ENCODE data around the gene MLXIP. TPM values are rescaled to one million over a fixed set of nuclear protein-coding genes. Genes with fewer than 3 reads are reported as not detected.

The MLXIP gene
- total and polyA plus RNA-seq, 4 donors, result 29.1 to 58.8 (median 38.8) TPM

DNA sequence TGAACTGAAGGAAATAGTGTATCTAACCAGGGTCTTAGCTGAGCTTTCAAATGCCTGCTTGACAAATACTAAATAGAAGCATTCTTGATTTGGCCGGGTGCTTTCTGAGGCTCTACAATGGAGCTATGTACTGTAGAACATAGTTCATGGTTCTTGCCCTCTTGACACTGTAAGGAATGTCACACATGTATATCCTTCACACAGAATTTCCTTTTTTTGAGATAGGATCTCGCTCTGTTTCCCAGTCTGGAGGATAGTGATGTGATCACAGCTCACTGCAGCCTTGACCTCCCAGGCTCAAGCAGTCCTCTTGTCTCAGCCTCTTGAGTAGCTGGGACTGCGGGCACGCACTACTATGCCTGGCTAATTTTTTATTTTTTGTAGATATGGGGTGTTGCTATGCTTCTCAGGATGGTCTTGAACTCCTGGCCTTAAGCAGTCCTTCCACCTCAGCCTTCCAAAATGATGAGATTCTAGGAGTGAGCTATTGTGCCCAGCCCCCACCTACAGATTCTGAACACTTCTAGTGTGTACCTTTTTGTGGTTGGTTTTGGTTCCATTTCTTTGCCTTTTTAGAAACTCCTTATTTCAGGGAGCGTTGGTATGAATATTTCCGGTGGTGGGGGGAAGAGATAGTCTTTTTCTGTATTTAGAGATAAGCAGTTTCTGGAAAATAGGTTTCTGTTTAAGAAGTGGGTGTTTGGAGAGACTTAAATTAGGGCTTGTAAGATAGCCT lies 4.2 kb downstream of the MLXIP start:
- peak in 1 of 3 donors; percentile 47 for DNase-seq
- H3K4me1 ChIP-seq (ENCODE audit: control insufficient read depth in 5 of 5, insufficient read depth in 5 of 5, low read length in 5 of 5), result peaks cover 15 to 64% (median 29%) of the 10 kb centered on the region in 5 donors
- H3K9ac ChIP-seq (ENCODE audit: insufficient read depth in 1 of 2, low read length in 2 of 2), result peak overlapping the region in 1 of 2 donors; percentile 57
- H3K36me3 ChIP-seq (ENCODE audit: control insufficient read depth in 4 of 4, insufficient read depth in 4 of 4, low read length in 4 of 4), result peaks cover 0 to 28% (median 21%) of the 10 kb centered on the region in 4 donors
- WGBS, 2 donors, result 31 to 34% methylated on average over 6 of the region's 6 CpGs
- H3K9me3 ChIP-seq (ENCODE audit: control insufficient read depth in 4 of 4, insufficient read depth in 3 of 4, low read length in 3 of 4), result no peaks in the 10 kb centered on the region
- no peaks in the 10 kb centered on the region for H3K27me3 ChIP-seq (ENCODE audit: control insufficient read depth in 3 of 3, insufficient read depth in 3 of 3, low read length in 2 of 3)
- no peak for ATAC-seq (ENCODE audit: insufficient read depth, low FRiP score)
- no peak overlapping the region for H3K4me3 ChIP-seq
- TF ChIP-seq, protein P1, sequence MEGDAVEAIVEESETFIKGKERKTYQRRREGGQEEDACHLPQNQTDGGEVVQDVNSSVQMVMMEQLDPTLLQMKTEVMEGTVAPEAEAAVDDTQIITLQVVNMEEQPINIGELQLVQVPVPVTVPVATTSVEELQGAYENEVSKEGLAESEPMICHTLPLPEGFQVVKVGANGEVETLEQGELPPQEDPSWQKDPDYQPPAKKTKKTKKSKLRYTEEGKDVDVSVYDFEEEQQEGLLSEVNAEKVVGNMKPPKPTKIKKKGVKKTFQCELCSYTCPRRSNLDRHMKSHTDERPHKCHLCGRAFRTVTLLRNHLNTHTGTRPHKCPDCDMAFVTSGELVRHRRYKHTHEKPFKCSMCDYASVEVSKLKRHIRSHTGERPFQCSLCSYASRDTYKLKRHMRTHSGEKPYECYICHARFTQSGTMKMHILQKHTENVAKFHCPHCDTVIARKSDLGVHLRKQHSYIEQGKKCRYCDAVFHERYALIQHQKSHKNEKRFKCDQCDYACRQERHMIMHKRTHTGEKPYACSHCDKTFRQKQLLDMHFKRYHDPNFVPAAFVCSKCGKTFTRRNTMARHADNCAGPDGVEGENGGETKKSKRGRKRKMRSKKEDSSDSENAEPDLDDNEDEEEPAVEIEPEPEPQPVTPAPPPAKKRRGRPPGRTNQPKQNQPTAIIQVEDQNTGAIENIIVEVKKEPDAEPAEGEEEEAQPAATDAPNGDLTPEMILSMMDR (IDR thresholded peaks at IDR 0.05; ENCODE audit: control extremely low read depth, extremely low read depth), result no peak
- peak overlapping the region; percentile 68 to 92 for H3K27ac ChIP-seq (ENCODE audit: low read depth in 1 of 2, low read length in 1 of 2)

DNA sequence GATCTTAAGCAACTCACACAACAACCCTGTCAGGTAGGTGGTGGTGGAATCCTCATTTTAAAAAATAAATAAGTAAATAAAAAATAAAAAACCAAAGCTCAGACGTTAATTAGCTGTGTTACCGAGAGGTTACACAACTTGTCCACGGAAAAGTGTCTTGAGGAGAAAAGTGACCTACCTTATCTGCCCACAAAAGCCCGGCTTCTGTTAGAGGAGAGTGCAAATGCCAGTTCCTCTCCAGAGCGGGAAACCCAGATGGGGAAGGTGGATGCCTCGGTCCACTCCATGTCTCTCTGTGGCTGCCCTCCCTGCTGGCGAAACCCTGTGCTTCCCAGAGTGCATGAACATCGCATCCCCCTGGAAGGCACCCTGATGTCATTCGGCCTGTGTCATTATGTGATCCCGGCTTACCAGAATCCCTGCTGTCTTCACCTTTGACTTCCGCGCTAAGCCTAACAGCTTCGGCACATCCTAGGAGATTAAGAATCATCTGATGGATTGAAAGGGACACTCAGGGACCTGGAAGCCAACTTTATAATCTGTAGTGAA lies 6.4 kb downstream of the MLXIP start:
- TF ChIP-seq, protein P1 (IDR thresholded peaks at IDR 0.05; ENCODE audit: control extremely low read depth, extremely low read depth), result no peak
- 65 to 86% methylated on average over 13 of the region's 13 CpGs for WGBS, 2 donors
- Histone ChIP-seq H3K4me1 (ENCODE audit: control insufficient read depth in 5 of 5, insufficient read depth in 5 of 5, low read length in 5 of 5) (peaks cover 20 to 72% (median 29%) of the 10 kb centered on the region in 5 donors), H3K27me3 (ENCODE audit: control insufficient read depth in 3 of 3, insufficient read depth in 3 of 3, low read length in 2 of 3) (no peaks in the 10 kb centered on the region), H3K4me3 (no peak overlapping the region), H3K27ac (ENCODE audit: low read depth in 1 of 2, low read length in 1 of 2) (no peak overlapping the region), H3K9ac (ENCODE audit: insufficient read depth in 1 of 2, low read length in 2 of 2) (no peak overlapping the region), H3K36me3 (ENCODE audit: control insufficient read depth in 4 of 4, insufficient read depth in 4 of 4, low read length in 4 of 4) (peaks cover 0 to 32% (median 23%) of the 10 kb centered on the region in 4 donors), H3K9me3 (ENCODE audit: control insufficient read depth in 4 of 4, insufficient read depth in 3 of 4, low read length in 3 of 4) (no peaks in the 10 kb centered on the region)
- no peak for DNase-seq
- no peak for ATAC-seq (ENCODE audit: insufficient read depth, low FRiP score)

DNA sequence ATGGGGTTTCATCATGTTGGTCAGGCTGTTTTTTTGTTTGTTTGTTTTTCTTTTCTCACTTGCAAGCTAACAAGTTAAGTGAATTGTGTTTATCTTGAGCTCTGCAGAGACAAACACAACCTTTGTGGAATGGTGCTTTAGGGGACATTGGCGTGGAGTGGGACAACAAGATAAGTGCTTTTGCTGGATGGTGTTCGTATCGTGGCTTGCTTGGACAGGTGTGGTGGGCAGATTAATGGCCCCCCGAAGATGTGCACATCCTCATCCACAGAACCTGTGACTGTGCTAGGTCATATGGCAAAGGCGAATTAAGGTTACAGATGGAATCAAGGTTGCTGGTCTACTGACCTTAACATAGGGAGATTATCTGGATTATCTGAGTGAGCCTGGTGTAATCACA lies 7.0 kb downstream of the MLXIP start:
- WGBS, 2 donors, result 88 to 92% methylated on average over 5 of the region's 5 CpGs
- no peak overlapping the region for H3K9ac ChIP-seq (ENCODE audit: insufficient read depth in 1 of 2, low read length in 2 of 2)
- TF ChIP-seq, protein P1 (IDR thresholded peaks at IDR 0.05; ENCODE audit: control extremely low read depth, extremely low read depth), result no peak
- H3K27ac ChIP-seq (ENCODE audit: low read depth in 1 of 2, low read length in 1 of 2), result no peak overlapping the region
- no peaks in the 10 kb centered on the region for H3K9me3 ChIP-seq (ENCODE audit: control insufficient read depth in 4 of 4, insufficient read depth in 3 of 4, low read length in 3 of 4)
- ATAC-seq (ENCODE audit: insufficient read depth, low FRiP score) (no peak), DNase-seq (no peak)
- H3K4me3 ChIP-seq, result no peak overlapping the region
- no peaks in the 10 kb centered on the region for H3K27me3 ChIP-seq (ENCODE audit: control insufficient read depth in 3 of 3, insufficient read depth in 3 of 3, low read length in 2 of 3)
- H3K4me1 ChIP-seq (ENCODE audit: control insufficient read depth in 5 of 5, insufficient read depth in 5 of 5, low read length in 5 of 5), result peaks cover 20 to 72% (median 29%) of the 10 kb centered on the region in 5 donors
- H3K36me3 ChIP-seq (ENCODE audit: control insufficient read depth in 4 of 4, insufficient read depth in 4 of 4, low read length in 4 of 4), result peaks cover 0 to 32% (median 24%) of the 10 kb centered on the region in 4 donors

Measured in lung (tissue), 12 donors.